Measurements from ENCODE around the gene MUC3A. TPM values are rescaled to one million over a fixed set of nuclear protein-coding genes. Genes with fewer than 3 reads are reported as not detected.

MUC3A gene
- total and polyA plus RNA-seq, 2 of the 4 experiments (the other 2 are of a cell fraction) = 0.05 TPM; not detected in 1

DNA sequence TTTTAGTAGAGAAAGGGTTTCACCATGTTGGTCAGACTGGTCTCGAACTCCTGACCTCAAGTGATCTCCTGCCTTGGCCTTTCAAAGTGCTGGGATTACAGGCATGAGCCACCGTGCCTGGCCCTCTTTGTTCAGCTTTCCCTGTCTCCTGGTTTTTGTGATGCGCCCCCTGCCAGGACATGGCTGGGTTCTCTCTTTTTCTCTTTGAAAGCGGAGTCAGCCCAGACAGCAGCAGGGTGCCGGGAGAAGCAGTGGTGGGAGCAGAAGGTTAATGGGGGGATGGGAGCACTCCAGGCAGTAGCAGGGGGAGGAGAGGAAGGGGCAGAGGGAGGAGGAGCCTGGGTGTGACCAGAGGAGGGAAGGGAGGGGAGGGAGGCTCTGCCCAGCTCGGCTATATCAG is 1.8 kb downstream of the MUC3A start:
- Histone ChIP-seq H2BK20ac (ENCODE audit: low read depth, low read length) (no peak overlapping the region), H3K36me3 (ENCODE audit: control insufficient read depth, insufficient read depth, low read length) (no peaks in the 10 kb centered on the region), H4K5ac (ENCODE audit: low read depth, low read length) (no peak overlapping the region), H4K20me1 (ENCODE audit: insufficient read depth, low read length) (no peaks in the 10 kb centered on the region), H3K79me1 (ENCODE audit: low read depth in 1 of 2, low read length in 2 of 2) (no peaks in the 10 kb centered on the region), H3K9me3 (ENCODE audit: control insufficient read depth, insufficient read depth, low read length) (peaks cover 3% of the 10 kb centered on the region; the same call in 1 of the 2 replicates), H2BK15ac (ENCODE audit: low read depth, low read length) (no peak overlapping the region), H3K9ac (ENCODE audit: low read depth, low read length) (no peak overlapping the region), H3K9me1 (ENCODE audit: insufficient read depth, low read length) (peaks cover 4% of the 10 kb centered on the region; the same call in 1 of the 2 replicates), H3K27me3 (ENCODE audit: control insufficient read depth, insufficient read depth, low read length) (peaks cover 45% of the 10 kb centered on the region), H3K18ac (ENCODE audit: low read depth, low read length) (no peak overlapping the region), H4K91ac (ENCODE audit: insufficient read depth, low read depth, low read length) (no peak overlapping the region), H2AK9ac (replicated peaks; ENCODE audit: low read depth, low read length, poor library complexity) (no peak overlapping the region), H3K4me3 (ENCODE audit: insufficient read depth, low read depth, low read length) (no peak overlapping the region), H3K4ac (ENCODE audit: low read depth, low read length) (no peak overlapping the region), H2AK5ac (ENCODE audit: low read depth, low read length) (no peak overlapping the region), H2BK5ac (ENCODE audit: low read depth, low read length, poor library complexity, severe bottlenecking) (no peak overlapping the region), H3K4me1 (ENCODE audit: control insufficient read depth, insufficient read depth, low read length) (no peaks in the 10 kb centered on the region), H3K56ac (ENCODE audit: extremely low read depth, insufficient read depth, low read length) (no peak overlapping the region), H4K8ac (ENCODE audit: low read depth in 2 of 2, low read length in 2 of 2) (no peak overlapping the region), H3K14ac (replicated peaks; ENCODE audit: low read depth, low read length) (no peak overlapping the region), H2AFZ (replicated peaks; ENCODE audit: low read length, poor library complexity) (no peak overlapping the region), H3K4me2 (ENCODE audit: low read depth, low read length) (no peak overlapping the region), H3K27ac (ENCODE audit: insufficient read depth, low read length) (no peak overlapping the region), H3K23ac (ENCODE audit: low read depth, low read length) (no peak overlapping the region), H2BK120ac (ENCODE audit: low read depth, low read length) (no peak overlapping the region)
- dilution Hi-C loops (cut with HindIII; ENCODE audit: low sequenced_read_pairs, unreplicated experiment) = no loop called here
- TF ChIP-seq FOS (IDR thresholded peaks at IDR 0.05; ENCODE audit: low read depth, low read length) (no peak), RFX5 (IDR thresholded peaks at IDR 0.05; ENCODE audit: low read depth, low read length) (no peak), CEBPB (IDR thresholded peaks at IDR 0.05; ENCODE audit: low read depth, low read length) (no peak), SMC3 (IDR thresholded peaks at IDR 0.05; ENCODE audit: low read depth, low read length) (no peak), MAZ (IDR thresholded peaks at IDR 0.05; ENCODE audit: borderline replicate concordance, low read depth, low read length) (no peak), NFE2L2 (IDR thresholded peaks at IDR 0.05; ENCODE audit: low read depth, low read length) (no peak), CHD1 (IDR thresholded peaks at IDR 0.05; ENCODE audit: low read depth, low read length) (no peak), USF2 (IDR thresholded peaks at IDR 0.05; ENCODE audit: low read depth, low read length) (no peak), MAFK (IDR thresholded peaks at IDR 0.05; ENCODE audit: low read depth, low read length) (no peak)
- TF ChIP-seq, protein P1, sequence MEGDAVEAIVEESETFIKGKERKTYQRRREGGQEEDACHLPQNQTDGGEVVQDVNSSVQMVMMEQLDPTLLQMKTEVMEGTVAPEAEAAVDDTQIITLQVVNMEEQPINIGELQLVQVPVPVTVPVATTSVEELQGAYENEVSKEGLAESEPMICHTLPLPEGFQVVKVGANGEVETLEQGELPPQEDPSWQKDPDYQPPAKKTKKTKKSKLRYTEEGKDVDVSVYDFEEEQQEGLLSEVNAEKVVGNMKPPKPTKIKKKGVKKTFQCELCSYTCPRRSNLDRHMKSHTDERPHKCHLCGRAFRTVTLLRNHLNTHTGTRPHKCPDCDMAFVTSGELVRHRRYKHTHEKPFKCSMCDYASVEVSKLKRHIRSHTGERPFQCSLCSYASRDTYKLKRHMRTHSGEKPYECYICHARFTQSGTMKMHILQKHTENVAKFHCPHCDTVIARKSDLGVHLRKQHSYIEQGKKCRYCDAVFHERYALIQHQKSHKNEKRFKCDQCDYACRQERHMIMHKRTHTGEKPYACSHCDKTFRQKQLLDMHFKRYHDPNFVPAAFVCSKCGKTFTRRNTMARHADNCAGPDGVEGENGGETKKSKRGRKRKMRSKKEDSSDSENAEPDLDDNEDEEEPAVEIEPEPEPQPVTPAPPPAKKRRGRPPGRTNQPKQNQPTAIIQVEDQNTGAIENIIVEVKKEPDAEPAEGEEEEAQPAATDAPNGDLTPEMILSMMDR (conservative IDR thresholded peaks at IDR 0.05; ENCODE audit: low read depth, low read length) = no peak
- intact Hi-C loops (cut with micrococcal nuclease) = no loop called here
- DNase-seq (no peak), ATAC-seq (ENCODE audit: low read depth) (no peak)
- ChIA-PET CTCF (no interaction called here), POLR2A (ENCODE audit: unreplicated experiment) (no interaction called here)
- in situ Hi-C loops (cut with MboI; ENCODE audit: low sequenced_read_pairs) = loop anchor here (25.0 kb wide), 1 partner anchor 511 kb away; no protein-coding TSS in a partner anchor
- 14% methylated on average over 4 of the region's 6 CpGs; no CpG with 5 or more reads in 1 of the 2 experiments for WGBS, 2 experiments (ENCODE audit: extremely low coverage in 2 of 2, insufficient read length in 1 of 2)
- BruUV-seq (replicated peaks) = no TSS peak
